Progenitor cell of endocrine pancreas (in vitro differentiated cells): ENCODE measurements around the gene CBY1. TPM values are rescaled to one million over a fixed set of nuclear protein-coding genes. Genes with fewer than 3 reads are reported as not detected.

Experiments
- DNase-seq: peaks from one replicate; pipeline ENCODE4 v3.0.0; 2021; ENCODE audit warnings: low spot score; ENCODE audit not compliant: unreplicated experiment
- H3K27ac Mint-ChIP-seq: 2 replicates; pipeline ENCODE4 v1.8.0; 2021; ENCODE audit warnings: mild to moderate bottlenecking, moderate library complexity, mixed read lengths
- H3K27me3 Mint-ChIP-seq: 2 replicates; pipeline ENCODE4 v1.8.0; 2021; ENCODE audit warnings: mixed read lengths
- H3K36me3 Mint-ChIP-seq: 2 replicates; pipeline ENCODE4 v1.8.0; 2022; ENCODE audit warnings: mixed read lengths; ENCODE audit not compliant: insufficient read depth
- H3K4me1 Mint-ChIP-seq: 2 replicates; pipeline ENCODE4 v1.8.0; 2021; ENCODE audit warnings: low read depth, mixed read lengths
- H3K4me3 Mint-ChIP-seq: 2 replicates; pipeline ENCODE4 v1.8.0; 2021; ENCODE audit warnings: low read depth, mild to moderate bottlenecking, moderate library complexity, mixed read lengths
- H3K9me3 Mint-ChIP-seq: 2 replicates; pipeline ENCODE4 v1.8.0; 2021; ENCODE audit warnings: low read depth, mixed read lengths
- CTCF ChIP-seq: fragments of 200-600 bp; sonication (generic); IDR thresholded peaks from one replicate; pipeline ENCODE4 v1.5.0; 2021; ENCODE audit warnings: antibody characterized with exemption, mild to moderate bottlenecking; ENCODE audit not compliant: unreplicated experiment
- total RNA-seq: library from RNA; stranded (reverse); gene quantifications from 2 replicates; pipeline ENCODE4 v1.2.1, GENCODE V29; 2021

The CBY1 gene
- total RNA-seq, 1 donor from 2014 or later = 50.5 TPM

- no peak for DNase-seq
- H3K27ac Mint-ChIP-seq = no peak overlapping the region
- no peak for TF ChIP-seq CTCF
- no peaks in the 10 kb centered on the region for H3K27me3 Mint-ChIP-seq
- H3K36me3 Mint-ChIP-seq = peaks cover 26% of the 10 kb centered on the region
- H3K4me1 Mint-ChIP-seq = peaks cover 2% of the 10 kb centered on the region
- no peak overlapping the region for H3K4me3 Mint-ChIP-seq
- no peaks in the 10 kb centered on the region for H3K9me3 Mint-ChIP-seq
Measured at GRCh38 chr22:38689651-38690050, 33.2 kb downstream of the CBY1 start.

GRCh38 chr22:38694049-38694448 lies 37.6 kb downstream of the CBY1 start:
- peaks cover 17% of the 10 kb centered on the region for H3K36me3 Mint-ChIP-seq
- no peak for DNase-seq
- H3K27me3 Mint-ChIP-seq = no peaks in the 10 kb centered on the region
- H3K4me3 Mint-ChIP-seq = no peak overlapping the region
- peaks cover 30% of the 10 kb centered on the region for H3K4me1 Mint-ChIP-seq
- peak overlapping the region; percentile 89 for H3K27ac Mint-ChIP-seq
- no peaks in the 10 kb centered on the region for H3K9me3 Mint-ChIP-seq
- TF ChIP-seq CTCF = no peak

GRCh38 chr22:38694940-38695339 lies 38.5 kb downstream of the CBY1 start:
- Mint-ChIP-seq H3K27ac (no peak overlapping the region), H3K4me3 (no peak overlapping the region)
- DNase-seq = no peak

GRCh38 chr22:38696606-38697424 lies 40.4 kb downstream of the CBY1 start:
- peak overlapping the region; percentile 97 for H3K27ac Mint-ChIP-seq
- no peaks in the 10 kb centered on the region for H3K27me3 Mint-ChIP-seq
- peaks cover 43% of the 10 kb centered on the region for H3K4me1 Mint-ChIP-seq
- peaks cover 10% of the 10 kb centered on the region for H3K36me3 Mint-ChIP-seq
- DNase-seq = no peak
- TF ChIP-seq CTCF = no peak
- peak overlapping the region; percentile 42 for H3K4me3 Mint-ChIP-seq
- H3K9me3 Mint-ChIP-seq = no peaks in the 10 kb centered on the region

More at GRCh38 chr22:38694940-38695339, 38.5 kb downstream of the CBY1 start:
- Mint-ChIP-seq H3K4me1 (peaks cover 39% of the 10 kb centered on the region), H3K27me3 (no peaks in the 10 kb centered on the region), H3K9me3 (no peaks in the 10 kb centered on the region), H3K36me3 (peaks cover 14% of the 10 kb centered on the region)
- TF ChIP-seq CTCF = no peak

- Mint-ChIP-seq H3K27me3 (no peaks in the 10 kb centered on the region), H3K27ac (peak overlapping the region; percentile 97), H3K36me3 (peaks cover 10% of the 10 kb centered on the region), H3K4me3 (peak overlapping the region; percentile 42), H3K9me3 (no peaks in the 10 kb centered on the region), H3K4me1 (peaks cover 43% of the 10 kb centered on the region)
- no peak for DNase-seq
- TF ChIP-seq CTCF = no peak
Measured at GRCh38 chr22:38697425-38698089, 41.1 kb downstream of the CBY1 start.
